Measurements from ENCODE around the gene PPP1R14C.

PPP1R14C gene

GRCh38 chr6:150138638-150139037 lies 4.2 kb upstream of the PPP1R14C start:
- no peak for DNase-seq (ENCODE audit: low read depth)

DNA sequence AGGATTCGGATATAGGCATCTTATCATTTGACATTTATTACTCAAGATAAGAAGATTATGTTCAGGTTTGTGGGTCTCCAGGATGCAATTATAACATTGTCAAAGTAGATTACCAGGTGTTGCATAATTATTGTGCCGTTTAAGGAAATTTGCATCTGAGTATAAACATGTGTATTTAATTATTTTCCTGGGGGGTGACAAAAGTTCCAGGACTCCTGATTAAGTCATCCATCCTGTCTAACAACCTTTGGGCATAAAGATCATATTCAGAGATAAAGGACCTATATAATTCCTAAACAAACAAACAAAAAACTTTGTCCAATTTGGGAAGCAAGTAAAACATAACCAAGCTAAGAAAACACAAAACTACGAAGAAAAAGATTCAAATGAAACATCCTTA lies 3.3 kb upstream of the PPP1R14C start:
- no peak for DNase-seq (ENCODE audit: low read depth)

GRCh38 chr6:150140236-150140969 lies 2.4 kb upstream of the PPP1R14C start:
- DNase-seq (ENCODE audit: low read depth) = no peak

- DNase-seq (ENCODE audit: low read depth) = no peak
These were observed 661 bp upstream of the PPP1R14C start for GRCh38 chr6:150142097-150142669.

DNA sequence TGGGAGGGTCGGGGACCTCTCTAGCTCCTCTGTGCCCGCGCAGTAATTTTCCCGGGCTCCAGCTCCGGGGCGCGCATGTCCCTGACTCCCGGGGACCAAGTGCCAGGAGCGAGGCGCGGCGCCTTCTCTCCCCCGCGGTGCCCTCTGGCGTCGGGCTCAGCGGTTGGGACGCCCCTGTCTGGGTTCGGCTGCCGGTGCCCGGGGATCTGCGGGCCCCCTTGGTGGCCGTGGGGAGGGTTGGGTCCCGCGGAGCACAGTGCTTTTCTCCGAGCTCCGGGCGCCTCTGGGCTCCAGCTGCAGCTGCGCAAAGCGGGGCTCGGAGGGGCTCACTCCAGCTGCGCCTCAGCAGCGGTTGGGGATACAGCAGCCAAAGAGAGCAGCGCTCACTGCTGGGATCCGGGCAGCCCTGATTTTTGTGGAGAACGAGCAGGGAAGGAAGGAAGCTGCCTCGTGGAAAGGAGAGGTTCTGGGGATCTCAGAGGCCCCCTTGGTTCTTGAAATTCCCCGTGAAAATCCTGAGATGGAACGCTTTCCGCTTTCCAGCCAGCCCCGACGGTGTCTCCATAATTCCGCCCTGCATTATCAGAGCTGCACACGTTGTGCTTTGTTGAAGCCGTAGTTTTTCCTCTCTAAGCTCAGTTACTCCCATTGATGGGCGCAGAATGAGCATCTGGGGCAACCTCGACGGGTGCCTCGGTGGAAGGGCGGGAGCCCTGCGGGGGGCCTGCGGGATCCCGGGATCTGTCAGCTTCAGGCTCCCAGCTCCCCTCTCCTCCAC lies 861 bp downstream of the PPP1R14C start:
- DNase-seq (ENCODE audit: low read depth) = no peak

DNA sequence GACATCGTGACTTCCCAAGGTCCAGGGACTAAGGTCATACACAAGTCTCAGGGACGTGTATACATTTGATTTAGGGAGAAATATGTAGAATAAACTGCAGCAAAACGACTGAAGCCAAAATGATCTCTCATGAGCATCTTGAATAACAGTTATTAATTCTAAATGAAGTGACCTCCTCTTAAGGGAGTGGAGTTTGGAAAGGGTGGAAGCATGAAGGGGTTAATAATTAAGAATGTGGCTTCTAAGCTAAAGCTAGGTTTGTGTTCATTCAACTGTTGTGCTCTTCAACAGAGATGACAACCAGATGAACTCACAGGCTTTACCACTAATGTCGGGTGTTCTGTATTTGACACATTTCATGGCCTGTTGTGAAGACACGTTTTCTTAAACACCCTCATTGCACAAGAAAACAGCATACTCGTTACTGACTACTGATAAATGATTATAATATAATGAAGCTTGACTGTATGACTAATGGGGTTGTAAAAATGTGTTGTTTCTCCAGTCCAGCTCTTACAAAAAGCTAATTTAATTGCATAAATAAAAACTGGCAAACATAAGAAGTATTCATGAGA lies 1.5 kb downstream of the PPP1R14C start:
- DNase-seq (ENCODE audit: low read depth) = no peak

- DNase-seq (ENCODE audit: low read depth) = no peak
These were observed 2.6 kb downstream of the PPP1R14C start for GRCh38 chr6:150145427-150145826.

DNA sequence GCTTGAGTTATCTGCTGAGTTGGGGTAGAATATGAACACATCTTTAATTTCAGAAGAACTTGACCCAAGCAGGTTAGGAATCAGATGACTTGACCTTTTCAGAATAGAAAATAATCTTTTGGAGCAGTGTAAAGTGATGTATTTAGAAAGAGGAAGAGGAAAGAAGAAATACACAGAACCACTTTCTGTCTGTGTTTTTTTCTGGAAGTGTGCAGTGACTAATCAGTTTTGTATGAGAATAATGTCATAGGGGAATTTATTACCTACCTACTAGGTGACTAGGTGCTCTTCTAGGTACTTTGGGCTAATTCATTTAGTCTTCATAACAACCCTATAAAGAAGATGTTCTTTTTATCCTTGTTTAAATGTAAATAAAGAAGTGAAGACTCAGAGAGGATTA lies 3.0 kb downstream of the PPP1R14C start:
- DNase-seq (ENCODE audit: low read depth) = no peak

DNA sequence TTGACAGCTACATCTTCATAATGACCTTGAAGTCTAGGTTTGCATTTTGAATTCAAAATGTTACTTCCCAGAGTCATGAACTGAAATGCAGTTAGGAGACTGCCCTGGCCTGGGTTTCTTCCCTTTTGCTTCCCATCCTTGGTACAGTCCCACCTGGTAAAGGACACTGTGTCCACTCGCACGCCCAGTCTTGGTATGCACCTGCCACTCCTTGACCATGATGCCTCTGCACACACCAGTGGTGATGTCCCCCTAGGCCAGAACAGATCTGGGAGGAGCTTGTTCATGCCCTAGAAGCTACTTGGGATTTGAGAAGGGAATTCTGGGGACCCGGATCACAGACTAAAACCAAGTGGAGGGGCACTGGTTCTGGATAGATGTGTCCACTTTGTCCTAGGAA lies 3.6 kb downstream of the PPP1R14C start:
- no peak for DNase-seq (ENCODE audit: low read depth)

GRCh38 chr6:150149146-150149545 lies 6.3 kb downstream of the PPP1R14C start:
- DNase-seq (ENCODE audit: low read depth) = no peak

DNA sequence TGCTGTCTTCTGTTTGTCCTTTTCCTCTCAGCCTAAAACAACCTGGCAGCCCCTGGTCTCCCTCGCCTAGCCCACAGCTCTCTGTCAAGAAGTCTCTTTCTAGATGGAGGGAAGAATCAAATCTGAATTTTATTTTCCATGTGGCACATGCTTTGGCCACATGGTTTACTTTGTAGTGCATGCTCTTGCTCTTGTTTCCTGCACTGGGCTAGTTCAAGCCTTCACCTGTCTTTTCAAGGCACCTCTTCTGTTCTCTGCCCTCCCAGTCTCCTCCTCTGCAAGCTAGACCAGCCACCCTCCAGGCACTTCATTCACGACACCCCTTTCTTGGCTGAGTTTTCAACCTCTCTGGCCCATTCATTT lies 7.6 kb downstream of the PPP1R14C start:
- no peak for DNase-seq (ENCODE audit: low read depth)

GRCh38 chr6:150150821-150151646 lies 8.2 kb downstream of the PPP1R14C start:
- DNase-seq (ENCODE audit: low read depth) = no peak

DNA sequence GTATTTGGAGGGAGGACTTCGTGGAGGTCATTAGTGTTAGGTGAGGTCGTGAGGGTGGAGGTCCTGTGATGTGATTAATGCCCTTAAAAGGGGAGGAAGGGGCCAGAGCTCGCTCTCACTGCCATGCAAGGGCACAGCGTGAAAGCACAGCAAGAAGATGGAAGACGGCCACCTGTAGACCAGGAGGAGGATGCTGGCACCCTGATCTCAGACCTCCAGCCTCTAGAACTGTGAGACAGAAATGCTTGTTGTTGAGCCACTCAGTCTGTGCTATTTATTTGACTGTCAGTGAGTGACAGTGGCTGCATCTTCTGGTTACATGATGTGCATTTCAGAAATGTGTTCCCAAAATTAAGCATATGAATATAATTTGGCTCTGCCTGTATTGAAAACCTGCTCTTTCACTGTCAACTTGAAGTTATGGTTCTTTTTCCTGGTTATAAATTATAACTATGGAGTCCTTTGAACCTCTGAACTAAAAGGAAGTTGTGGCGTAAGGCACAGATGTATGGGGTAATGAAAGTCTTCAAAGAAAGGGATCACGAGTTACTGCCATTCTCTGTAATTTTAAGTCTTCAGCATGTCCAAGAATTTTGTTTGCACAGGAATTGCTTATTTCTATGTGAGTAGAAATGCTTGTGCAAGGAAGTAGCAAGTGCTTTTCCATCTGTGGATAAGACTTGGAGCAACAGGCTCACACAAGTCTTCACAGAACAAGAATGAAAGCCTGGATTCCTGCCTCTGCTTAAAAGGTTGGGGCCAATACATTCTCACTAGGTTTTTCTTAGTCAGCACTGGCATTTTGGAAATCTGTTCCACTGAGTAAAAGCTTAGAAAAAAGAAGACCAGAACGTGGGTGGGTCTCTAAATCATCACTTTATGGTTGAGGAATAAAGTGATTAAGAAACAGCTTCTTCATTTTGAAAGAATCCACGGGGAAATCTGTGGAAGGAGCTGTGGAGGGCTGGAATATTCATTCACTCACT lies 10.3 kb downstream of the PPP1R14C start:
- DNase-seq (ENCODE audit: low read depth) = no peak

GRCh38 chr6:150153905-150154492 lies 11.2 kb downstream of the PPP1R14C start:
- DNase-seq (ENCODE audit: low read depth) = no peak

GRCh38 chr6:150156460-150156859 lies 13.6 kb downstream of the PPP1R14C start:
- DNase-seq (ENCODE audit: low read depth) = no peak

DNA sequence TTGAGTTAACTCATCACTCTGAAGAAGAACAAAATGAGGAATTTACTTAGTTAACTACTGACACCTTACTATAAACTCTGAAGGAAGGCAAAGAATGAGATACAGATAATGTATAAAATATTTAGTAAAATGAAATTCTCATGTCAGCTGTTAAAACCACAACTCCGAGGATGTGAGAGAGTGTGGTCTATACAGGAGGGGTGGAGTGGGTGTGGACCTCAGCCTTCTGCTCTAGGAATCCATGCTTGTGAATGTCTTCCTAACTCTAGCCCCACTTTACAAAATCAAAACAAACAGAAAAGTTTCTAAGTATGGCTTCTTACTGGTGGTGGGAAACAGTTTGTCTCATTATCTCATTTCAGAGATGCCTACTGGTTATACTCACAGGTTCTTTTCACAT lies 14.2 kb downstream of the PPP1R14C start:
- DNase-seq (ENCODE audit: low read depth) = no peak

- DNase-seq (ENCODE audit: low read depth) = no peak
These were observed 16.9 kb downstream of the PPP1R14C start for GRCh38 chr6:150159757-150160156.

- no peak for DNase-seq (ENCODE audit: low read depth)
These were observed 21.1 kb downstream of the PPP1R14C start for GRCh38 chr6:150163970-150164369.

- DNase-seq (ENCODE audit: low read depth) = no peak
These were observed 22.3 kb downstream of the PPP1R14C start for GRCh38 chr6:150165020-150165702.

DNA sequence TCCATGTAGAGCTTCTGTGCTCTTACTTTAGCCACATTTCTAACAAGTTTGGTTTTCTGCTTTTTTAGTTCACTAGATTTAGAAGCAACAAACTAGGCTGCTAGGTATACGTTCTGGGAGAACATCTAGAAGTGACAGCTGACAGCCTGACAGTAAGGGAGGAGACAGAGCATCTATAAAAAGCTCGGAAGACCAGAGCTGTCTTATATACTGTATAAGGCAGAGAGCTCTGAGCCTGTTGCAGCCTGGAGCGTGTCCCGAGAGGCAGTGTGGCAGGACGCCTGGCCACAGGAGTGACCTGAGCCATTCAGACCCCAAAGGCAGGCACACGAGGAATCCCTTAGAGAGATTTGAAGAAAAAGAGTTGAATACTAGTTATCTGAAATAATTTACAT lies 24.6 kb downstream of the PPP1R14C start:
- DNase-seq (ENCODE audit: low read depth) = no peak
